ENCODE measurements around the gene GPC6. TPM values are rescaled to one million over a fixed set of nuclear protein-coding genes. Genes with fewer than 3 reads are reported as not detected.

Gene GPC6
- total RNA-seq, 1 experiment from 2014 or later: 0.22 TPM

DNA sequence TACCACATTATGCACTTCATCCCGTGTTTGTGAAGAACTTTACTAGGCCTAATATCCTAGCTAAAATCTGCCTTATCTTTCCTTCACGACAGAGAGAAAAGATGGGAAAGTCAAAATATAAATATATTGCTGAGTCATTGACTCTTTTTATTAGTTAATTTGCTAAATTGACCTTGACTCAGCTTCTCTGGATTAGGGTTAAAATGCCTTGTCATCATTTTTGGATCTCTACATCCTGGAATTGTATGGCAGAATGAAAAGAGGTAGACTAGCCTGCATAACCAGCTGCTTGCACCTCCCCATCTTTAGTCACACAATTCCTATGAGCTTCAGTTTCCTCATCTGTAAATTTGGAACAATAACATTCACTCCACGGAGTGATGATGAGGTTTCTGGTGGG, 972.5 kb downstream of the GPC6 start:
- no peaks in the 10 kb centered on the region for H3K27me3 ChIP-seq (ENCODE audit: insufficient read depth, low read length)
- intact Hi-C loops (cut with micrococcal nuclease): no loop called here
- peaks cover 0 to 3% of the 10 kb centered on the region in 2 experiments; a peak in 2 of 4 replicates for H3K9me3 ChIP-seq (ENCODE audit: control insufficient read depth in 1 of 2, insufficient read depth in 1 of 2, low read depth in 1 of 2, low read length in 2 of 2)
- H3K79me2 ChIP-seq (ENCODE audit: insufficient read depth, low read length): no peaks in the 10 kb centered on the region
- no peak overlapping the region for H2AFZ ChIP-seq (ENCODE audit: low read depth, low read length, poor library complexity, severe bottlenecking)
- ChIA-PET POLR2A (no interaction called here), CTCF (no interaction called here), RAD21 (ENCODE audit: low non-redundant PET in 1 of 2, low total read pairs in 2 of 2, uncharacterized antibody in 2 of 2, unreplicated experiment in 2 of 2) (no interaction called here)
- no peak overlapping the region for H3K27ac ChIP-seq (ENCODE audit: low read depth, low read length)
- ATAC-seq (no peak), DNase-seq (ENCODE audit: low read depth, low spot score) (no peak)
- no peak overlapping the region for H3K9ac ChIP-seq (ENCODE audit: low read length)
- H3K36me3 ChIP-seq (ENCODE audit: control insufficient read depth in 1 of 2, insufficient read depth in 2 of 2, low read length in 2 of 2): no peaks in the 10 kb centered on the region
- BruUV-seq (replicated peaks): no TSS peak
- H3K4me3 ChIP-seq (replicated peaks in 1 of 2; ENCODE audit: low read depth in 1 of 2, low read length in 2 of 2): no peak overlapping the region
- H3K4me1 ChIP-seq (ENCODE audit: control insufficient read depth in 1 of 2, insufficient read depth in 2 of 2, low read length in 2 of 2): no peaks in the 10 kb centered on the region
- no peaks in the 10 kb centered on the region; the same call in 1 of the 2 replicates for H4K20me1 ChIP-seq (ENCODE audit: insufficient read depth)
- no peak overlapping the region for H3K4me2 ChIP-seq (ENCODE audit: low read length)
- TF ChIP-seq TCF7L2 (IDR thresholded peaks at IDR 0.05; ENCODE audit: borderline replicate concordance, extremely low read depth, insufficient read depth, insufficient read length) (no peak), CBX3 (IDR thresholded peaks at IDR 0.05; ENCODE audit: low read depth) (no peak), SIN3A (IDR thresholded peaks at IDR 0.05; ENCODE audit: low read depth) (no peak)
- TF ChIP-seq, protein P1, sequence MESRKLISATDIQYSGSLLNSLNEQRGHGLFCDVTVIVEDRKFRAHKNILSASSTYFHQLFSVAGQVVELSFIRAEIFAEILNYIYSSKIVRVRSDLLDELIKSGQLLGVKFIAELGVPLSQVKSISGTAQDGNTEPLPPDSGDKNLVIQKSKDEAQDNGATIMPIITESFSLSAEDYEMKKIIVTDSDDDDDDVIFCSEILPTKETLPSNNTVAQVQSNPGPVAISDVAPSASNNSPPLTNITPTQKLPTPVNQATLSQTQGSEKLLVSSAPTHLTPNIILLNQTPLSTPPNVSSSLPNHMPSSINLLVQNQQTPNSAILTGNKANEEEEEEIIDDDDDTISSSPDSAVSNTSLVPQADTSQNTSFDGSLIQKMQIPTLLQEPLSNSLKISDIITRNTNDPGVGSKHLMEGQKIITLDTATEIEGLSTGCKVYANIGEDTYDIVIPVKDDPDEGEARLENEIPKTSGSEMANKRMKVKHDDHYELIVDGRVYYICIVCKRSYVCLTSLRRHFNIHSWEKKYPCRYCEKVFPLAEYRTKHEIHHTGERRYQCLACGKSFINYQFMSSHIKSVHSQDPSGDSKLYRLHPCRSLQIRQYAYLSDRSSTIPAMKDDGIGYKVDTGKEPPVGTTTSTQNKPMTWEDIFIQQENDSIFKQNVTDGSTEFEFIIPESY (IDR thresholded peaks at IDR 0.05; ENCODE audit: extremely low read depth, insufficient replicate concordance, low read length): no peak
- no peaks in the 10 kb centered on the region for H3K9me2 ChIP-seq (ENCODE audit: insufficient read depth)

DNA sequence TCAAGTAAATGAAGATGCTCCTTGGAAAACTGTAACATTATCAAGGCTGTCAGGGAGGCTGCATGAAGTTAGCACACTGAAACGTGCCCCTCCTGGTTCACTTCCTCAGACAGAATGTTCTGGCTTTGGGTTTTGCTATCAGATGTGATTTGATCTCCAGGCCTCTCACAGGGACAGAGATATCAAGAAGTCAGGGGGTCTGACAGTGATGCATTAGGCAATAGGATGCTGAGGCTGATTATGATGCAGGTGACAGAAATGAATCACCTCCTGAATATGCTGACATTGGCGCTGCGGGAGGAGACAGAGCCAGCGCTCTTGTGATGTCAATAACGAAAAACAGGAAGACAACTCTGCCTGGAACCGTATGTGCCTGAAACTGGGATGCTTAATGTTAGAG, 974.4 kb downstream of the GPC6 start:
- no peak for ATAC-seq
- TF ChIP-seq YY1 (IDR thresholded peaks at IDR 0.05; ENCODE audit: extremely low read depth, insufficient replicate concordance, low read depth, low read length) (no peak), SRF (IDR thresholded peaks at IDR 0.05; ENCODE audit: low read depth) (no peak), FOSL1 (IDR thresholded peaks at IDR 0.05; ENCODE audit: low read depth) (no peak), POLR2AphosphoS5 (IDR thresholded peaks at IDR 0.05; ENCODE audit: low read depth, low read length) (no peak), EZH2 (IDR thresholded peaks at IDR 0.05) (no peak), TCF7L2 (IDR thresholded peaks at IDR 0.05; ENCODE audit: borderline replicate concordance, extremely low read depth, insufficient read depth, insufficient read length) (no peak), ZNF274 (IDR thresholded peaks at IDR 0.05; ENCODE audit: low read depth, low read length) (no peak), CEBPB (IDR thresholded peaks at IDR 0.05; ENCODE audit: low read depth) (no peak), SIN3A (IDR thresholded peaks at IDR 0.05; ENCODE audit: low read depth) (no peak), ELF1 (IDR thresholded peaks at IDR 0.05; ENCODE audit: borderline replicate concordance, low read depth) (no peak)
- TF ChIP-seq, protein P2, sequence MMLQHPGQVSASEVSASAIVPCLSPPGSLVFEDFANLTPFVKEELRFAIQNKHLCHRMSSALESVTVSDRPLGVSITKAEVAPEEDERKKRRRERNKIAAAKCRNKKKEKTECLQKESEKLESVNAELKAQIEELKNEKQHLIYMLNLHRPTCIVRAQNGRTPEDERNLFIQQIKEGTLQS (IDR thresholded peaks at IDR 0.05): no peak
- TF ChIP-seq, protein P3, sequence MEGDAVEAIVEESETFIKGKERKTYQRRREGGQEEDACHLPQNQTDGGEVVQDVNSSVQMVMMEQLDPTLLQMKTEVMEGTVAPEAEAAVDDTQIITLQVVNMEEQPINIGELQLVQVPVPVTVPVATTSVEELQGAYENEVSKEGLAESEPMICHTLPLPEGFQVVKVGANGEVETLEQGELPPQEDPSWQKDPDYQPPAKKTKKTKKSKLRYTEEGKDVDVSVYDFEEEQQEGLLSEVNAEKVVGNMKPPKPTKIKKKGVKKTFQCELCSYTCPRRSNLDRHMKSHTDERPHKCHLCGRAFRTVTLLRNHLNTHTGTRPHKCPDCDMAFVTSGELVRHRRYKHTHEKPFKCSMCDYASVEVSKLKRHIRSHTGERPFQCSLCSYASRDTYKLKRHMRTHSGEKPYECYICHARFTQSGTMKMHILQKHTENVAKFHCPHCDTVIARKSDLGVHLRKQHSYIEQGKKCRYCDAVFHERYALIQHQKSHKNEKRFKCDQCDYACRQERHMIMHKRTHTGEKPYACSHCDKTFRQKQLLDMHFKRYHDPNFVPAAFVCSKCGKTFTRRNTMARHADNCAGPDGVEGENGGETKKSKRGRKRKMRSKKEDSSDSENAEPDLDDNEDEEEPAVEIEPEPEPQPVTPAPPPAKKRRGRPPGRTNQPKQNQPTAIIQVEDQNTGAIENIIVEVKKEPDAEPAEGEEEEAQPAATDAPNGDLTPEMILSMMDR (IDR thresholded peaks at IDR 0.05 in 2 of 3, conservative IDR thresholded peaks at IDR 0.05 in 1 of 3; ENCODE audit: borderline replicate concordance in 1 of 3, insufficient read depth in 1 of 3, low read depth in 2 of 3, low read length in 2 of 3): no peak
- BruUV-seq (replicated peaks): no TSS peak
- ChIA-PET POLR2A (no interaction called here), RAD21 (ENCODE audit: low non-redundant PET in 1 of 2, low total read pairs in 2 of 2, uncharacterized antibody in 2 of 2, unreplicated experiment in 2 of 2) (no interaction called here), CTCF (no interaction called here)
- Histone ChIP-seq H3K4me1 (ENCODE audit: control insufficient read depth in 1 of 2, insufficient read depth in 2 of 2, low read length in 2 of 2) (no peaks in the 10 kb centered on the region), H3K27me3 (ENCODE audit: insufficient read depth, low read length) (no peaks in the 10 kb centered on the region), H3K4me2 (ENCODE audit: low read length) (no peak overlapping the region), H3K9me3 (ENCODE audit: control insufficient read depth in 1 of 2, insufficient read depth in 1 of 2, low read depth in 1 of 2, low read length in 2 of 2) (peaks cover 0 to 3% of the 10 kb centered on the region in 2 experiments; a peak in 2 of 4 replicates), H3K79me2 (ENCODE audit: insufficient read depth, low read length) (no peaks in the 10 kb centered on the region), H3K27ac (ENCODE audit: low read depth, low read length) (no peak overlapping the region), H3K9ac (ENCODE audit: low read length) (no peak overlapping the region), H2AFZ (ENCODE audit: low read depth, low read length, poor library complexity, severe bottlenecking) (no peak overlapping the region), H4K20me1 (ENCODE audit: insufficient read depth) (no peaks in the 10 kb centered on the region; the same call in 1 of the 2 replicates), H3K9me2 (ENCODE audit: insufficient read depth) (no peaks in the 10 kb centered on the region), H3K36me3 (ENCODE audit: control insufficient read depth in 1 of 2, insufficient read depth in 2 of 2, low read length in 2 of 2) (no peaks in the 10 kb centered on the region), H3K4me3 (replicated peaks in 1 of 2; ENCODE audit: low read depth in 1 of 2, low read length in 2 of 2) (no peak overlapping the region)
- intact Hi-C loops (cut with micrococcal nuclease): no loop called here
- DNase-seq (ENCODE audit: low read depth, low spot score): no peak
